Spleen (tissue), 11 donors: ENCODE measurements around the gene EID3. TPM values are rescaled to one million over a fixed set of nuclear protein-coding genes. Genes with fewer than 3 reads are reported as not detected.

Source experiments
- DNase-seq: peaks from one replicate; pipeline ENCODE4 v3.0.0-alpha.2; 2020
- H3K27ac ChIP-seq, 8 donors: fragments of 200-600 bp; sonication (generic) in 7 of 8; 1 replicate in 4 of 8; 2 replicates in 4 of 8; pipeline versions ENCODE4 v1.5.0 to v1.8.0; 2016 to 2021; ENCODE audit warnings: inconsistent platforms in 4 of 8, mild to moderate bottlenecking in 4 of 8, moderate library complexity in 1 of 8
- H3K27me3 ChIP-seq, 7 donors: fragments of 200-600 bp; sonication (generic) in 6 of 7; replicated peaks in 1 of 7; 1 replicate in 4 of 7; 2 replicates in 3 of 7; pipeline versions ENCODE4 v1.5.0 to v1.8.0; 2016 to 2021; ENCODE audit warnings: inconsistent platforms in 3 of 7, mild to moderate bottlenecking in 1 of 7
- H3K36me3 ChIP-seq, 6 donors: fragments of 200-600 bp; sonication (generic) in 5 of 6; 1 replicate in 4 of 6; 2 replicates in 2 of 6; pipeline versions ENCODE4 v1.5.0 to v1.8.0; 2016 to 2021; ENCODE audit warnings: inconsistent platforms in 2 of 6
- H3K4me1 ChIP-seq, 6 donors: fragments of 200-600 bp; sonication (generic) in 5 of 6; 1 replicate in 3 of 6; 2 replicates in 3 of 6; pipeline versions ENCODE4 v1.5.0 to v1.8.0; 2016 to 2021; ENCODE audit warnings: inconsistent platforms in 3 of 6
- H3K4me3 ChIP-seq, 8 donors: fragments of 200-600 bp; sonication (generic) in 7 of 8; 1 replicate in 4 of 8; 2 replicates in 4 of 8; pipeline versions ENCODE4 v1.5.0 to v1.8.0; 2016 to 2021; ENCODE audit warnings: inconsistent platforms in 4 of 8, mild to moderate bottlenecking in 4 of 8, moderate library complexity in 2 of 8
- H3K9me3 ChIP-seq, 8 donors: fragments of 200-600 bp; sonication (generic) in 7 of 8; 1 replicate in 4 of 8; 2 replicates in 4 of 8; pipeline versions ENCODE4 v1.5.0 to v1.8.0; 2016 to 2021; ENCODE audit warnings: inconsistent platforms in 4 of 8
- POLR2A ChIP-seq, 3 donors: fragments of 450-650 bp; IDR thresholded peaks; one replicate each; pipeline ENCODE4 v1.5.1; 2017; ENCODE audit warnings: antibody characterized with exemption in 3 of 3, mild to moderate bottlenecking in 1 of 3
- POLR2AphosphoS5 ChIP-seq, 3 donors: sonication (generic); formaldehyde crosslinking; IDR thresholded peaks; one replicate each; pipeline ENCODE4 v1.5.1; 2017; ENCODE audit warnings: antibody characterized with exemption in 3 of 3
- WGBS, 5 donors: extraction: QIAGEN DNeasy Blood & Tissue Kit in 3 of 5; methylation state at CpG; one replicate each; pipeline versions ENCODE4 v1.1.5 to v1.1.7; 2013 to 2018; 5-methylcytosine and 5-hydroxymethylcytosine counted together
- intact Hi-C: fragments of 100-400 bp; cut with DNase I; formaldehyde crosslinking; loops from one replicate; pipeline ENCODE4 v1.15.0; 2023; ENCODE audit warnings: low total_unique reads
- polyA plus RNA-seq, 3 donors: library from polyadenylated mRNA; stranded (reverse); fragments of 200-250 nt; gene quantifications; one replicate each; pipeline ENCODE4 v1.2.1, GENCODE V29; 2013
- total RNA-seq, 7 donors: library from RNA; depleted of rRNA in 3 of 7; stranded (reverse); fragments of >200 nt in 3 of 7; fragmentation: NEBNext Ultra II Directional in 4 of 7; extraction: Animal tissue kit (Norgen Biotek cat#: 25700) in 4 of 7; gene quantifications; one replicate each; pipeline versions ENCODE4 v1.1.0 to v1.2.1, GENCODE V29; 2016 to 2021
- TF ChIP-seq, protein P1 (sequence below), 11 experiments: fragments of 200-600 bp in 7 of 11; fragments of 450-650 bp in 4 of 11; sonication (generic) in 4 of 11; IDR thresholded peaks in 8 of 11; conservative IDR thresholded peaks in 3 of 11; 1 replicate in 7 of 11; 2 replicates in 4 of 11; pipeline versions ENCODE4 v1.4.0 to v1.8.0; 2016 to 2021; ENCODE audit warnings: antibody characterized with exemption in 11 of 11, inconsistent platforms in 4 of 11, mild to moderate bottlenecking in 1 of 11
- donor health status: healthy with polysubstance abuse.
- donor health status: DM: no; HTN: no; CAD: no; lungs with moderate emphysema.
- donor health status: DM: no; HTN: no; CAD: no.
- donor health status: Bipolar disorder and iron deficiency.
- donor health status: healthy.
- donor health status: DM: no; HTN: no; CAD: no.
- donor health status: DM: yes; HTN: yes; CAD: no.

Gene EID3
- total and polyA plus RNA-seq, 10 donors, result 2.4 to 20.8 (median 6.1) TPM

- Histone ChIP-seq H3K36me3 (peaks cover 0 to 100% (median 55%) of the 10 kb centered on the region in 6 donors), H3K27ac (no peak overlapping the region), H3K4me3 (no peak overlapping the region), H3K9me3 (no peaks in the 10 kb centered on the region), H3K27me3 (no peaks in the 10 kb centered on the region), H3K4me1 (no peaks in the 10 kb centered on the region)
- intact Hi-C loops, result no loop called here
- DNase-seq, result no peak
- TF ChIP-seq POLR2A (IDR thresholded peaks at IDR 0.05), result no peak
- WGBS, 5 donors, result 88 to 93% (median 91%) methylated on average over 5 of the region's 5 CpGs
Measured at GRCh38 chr12:104347374-104348075, 44.0 kb downstream of the EID3 start.

- Histone ChIP-seq H3K9me3 (no peaks in the 10 kb centered on the region), H3K4me1 (no peaks in the 10 kb centered on the region), H3K36me3 (peaks cover 0 to 100% (median 48%) of the 10 kb centered on the region in 6 donors), H3K27me3 (no peaks in the 10 kb centered on the region), H3K27ac (no peak overlapping the region), H3K4me3 (no peak overlapping the region)
- no peak for DNase-seq
- intact Hi-C loops, result no loop called here
- no peak for TF ChIP-seq POLR2A (IDR thresholded peaks at IDR 0.05)
- TF ChIP-seq, protein P1, sequence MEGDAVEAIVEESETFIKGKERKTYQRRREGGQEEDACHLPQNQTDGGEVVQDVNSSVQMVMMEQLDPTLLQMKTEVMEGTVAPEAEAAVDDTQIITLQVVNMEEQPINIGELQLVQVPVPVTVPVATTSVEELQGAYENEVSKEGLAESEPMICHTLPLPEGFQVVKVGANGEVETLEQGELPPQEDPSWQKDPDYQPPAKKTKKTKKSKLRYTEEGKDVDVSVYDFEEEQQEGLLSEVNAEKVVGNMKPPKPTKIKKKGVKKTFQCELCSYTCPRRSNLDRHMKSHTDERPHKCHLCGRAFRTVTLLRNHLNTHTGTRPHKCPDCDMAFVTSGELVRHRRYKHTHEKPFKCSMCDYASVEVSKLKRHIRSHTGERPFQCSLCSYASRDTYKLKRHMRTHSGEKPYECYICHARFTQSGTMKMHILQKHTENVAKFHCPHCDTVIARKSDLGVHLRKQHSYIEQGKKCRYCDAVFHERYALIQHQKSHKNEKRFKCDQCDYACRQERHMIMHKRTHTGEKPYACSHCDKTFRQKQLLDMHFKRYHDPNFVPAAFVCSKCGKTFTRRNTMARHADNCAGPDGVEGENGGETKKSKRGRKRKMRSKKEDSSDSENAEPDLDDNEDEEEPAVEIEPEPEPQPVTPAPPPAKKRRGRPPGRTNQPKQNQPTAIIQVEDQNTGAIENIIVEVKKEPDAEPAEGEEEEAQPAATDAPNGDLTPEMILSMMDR (IDR thresholded peaks at IDR 0.05 in 8 of 11, conservative IDR thresholded peaks at IDR 0.05 in 3 of 11), result no peak
- TF ChIP-seq POLR2AphosphoS5 (IDR thresholded peaks at IDR 0.05), result no peak
- WGBS, 5 donors, result 91 to 97% (median 96%) methylated on average over 9 to 11 of the region's 11 CpGs
Measured at GRCh38 chr12:104348283-104348993, 44.9 kb downstream of the EID3 start.

DNA sequence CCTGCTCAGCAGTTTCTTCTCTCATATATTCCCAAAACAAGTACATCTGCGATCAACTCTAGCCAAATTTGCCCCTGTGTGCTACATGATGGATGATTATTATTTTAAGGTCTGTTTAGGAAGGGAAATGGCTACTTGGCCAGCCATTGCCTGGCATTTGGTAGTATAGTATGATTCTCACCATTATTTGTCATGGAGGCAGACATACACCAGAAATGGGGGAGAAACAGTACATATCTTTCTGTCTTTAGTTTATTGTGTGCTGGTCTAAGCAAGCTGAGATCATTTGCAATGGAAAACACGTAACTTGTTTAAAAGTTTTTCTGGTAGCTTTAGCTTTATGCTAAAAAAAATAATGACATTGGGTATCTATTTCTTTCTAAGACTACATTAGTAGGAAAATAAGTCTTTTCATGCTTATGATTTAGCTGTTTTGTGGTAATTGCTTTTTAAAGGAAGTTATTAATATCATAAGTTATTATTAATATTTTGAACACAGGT lies 45.5 kb downstream of the EID3 start:
- Histone ChIP-seq H3K36me3 (peaks cover 0 to 98% (median 44%) of the 10 kb centered on the region in 6 donors), H3K9me3 (no peaks in the 10 kb centered on the region), H3K4me3 (no peak overlapping the region), H3K27ac (no peak overlapping the region), H3K27me3 (no peaks in the 10 kb centered on the region), H3K4me1 (no peaks in the 10 kb centered on the region)
- intact Hi-C loops, result no loop called here
- TF ChIP-seq POLR2A (IDR thresholded peaks at IDR 0.05), result no peak
- TF ChIP-seq POLR2AphosphoS5 (IDR thresholded peaks at IDR 0.05), result no peak
- TF ChIP-seq, protein P1 (IDR thresholded peaks at IDR 0.05 in 8 of 11, conservative IDR thresholded peaks at IDR 0.05 in 3 of 11), result no peak
- WGBS, 5 donors, result 87 to 98% (median 93%) methylated on average over 2 of the region's 2 CpGs
- DNase-seq, result no peak

DNA sequence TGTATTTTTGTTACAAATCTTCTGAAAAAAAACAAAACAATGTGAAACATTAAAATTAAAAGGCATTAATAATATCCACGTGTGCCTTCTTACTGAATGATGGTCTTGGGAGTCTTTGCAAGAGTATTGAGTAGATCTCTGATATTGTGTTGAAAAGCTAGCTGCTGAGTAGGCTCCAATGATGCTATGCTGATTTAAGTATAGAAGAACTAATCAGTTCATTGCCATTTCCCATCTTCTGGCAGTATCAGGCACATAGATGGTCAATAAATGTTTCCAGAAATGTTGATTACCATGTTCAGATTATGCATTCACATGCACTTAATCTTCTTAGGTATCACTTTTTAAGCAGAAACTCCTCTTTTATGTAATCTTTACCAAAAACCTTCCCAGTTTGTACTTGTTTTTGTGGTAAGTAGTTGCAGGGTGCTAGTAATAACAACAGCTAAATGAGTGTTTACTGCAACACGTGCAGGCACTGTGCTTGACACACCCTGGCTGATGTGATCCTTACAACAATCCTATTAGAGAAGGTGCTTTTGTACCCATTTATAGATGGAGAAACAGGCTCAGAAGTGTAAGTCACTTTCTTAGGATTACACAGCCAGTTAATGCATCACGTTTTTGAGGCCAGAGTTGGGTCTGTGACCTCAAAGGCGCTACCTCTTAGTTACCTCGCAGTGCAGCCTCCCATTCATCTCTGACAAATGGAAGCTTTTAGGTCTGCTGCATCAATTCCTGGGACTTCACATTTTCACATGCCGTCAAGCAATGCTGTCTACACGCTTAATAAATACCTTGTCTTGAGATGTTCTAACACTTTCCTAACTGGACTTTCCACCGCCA lies 46.9 kb downstream of the EID3 start:
- Histone ChIP-seq H3K36me3 (peaks cover 0 to 96% (median 40%) of the 10 kb centered on the region in 6 donors), H3K9me3 (no peaks in the 10 kb centered on the region), H3K4me1 (no peaks in the 10 kb centered on the region), H3K4me3 (no peak overlapping the region), H3K27ac (no peak overlapping the region), H3K27me3 (no peaks in the 10 kb centered on the region)
- TF ChIP-seq, protein P1 (IDR thresholded peaks at IDR 0.05 in 8 of 11, conservative IDR thresholded peaks at IDR 0.05 in 3 of 11), result no peak
- WGBS, 5 donors, result 92 to 95% (median 92%) methylated on average over 8 of the region's 8 CpGs
- intact Hi-C loops, result no loop called here
- DNase-seq, result no peak
